ENCODE results near the gene PTPRS. TPM values are rescaled to one million over a fixed set of nuclear protein-coding genes. Genes with fewer than 3 reads are reported as not detected.

Gene PTPRS
- polyA plus RNA-seq, 1 donor (not counting 4 experiments of a cell fraction or from before 2014, with no cell fraction given), result 2.5 TPM

DNA sequence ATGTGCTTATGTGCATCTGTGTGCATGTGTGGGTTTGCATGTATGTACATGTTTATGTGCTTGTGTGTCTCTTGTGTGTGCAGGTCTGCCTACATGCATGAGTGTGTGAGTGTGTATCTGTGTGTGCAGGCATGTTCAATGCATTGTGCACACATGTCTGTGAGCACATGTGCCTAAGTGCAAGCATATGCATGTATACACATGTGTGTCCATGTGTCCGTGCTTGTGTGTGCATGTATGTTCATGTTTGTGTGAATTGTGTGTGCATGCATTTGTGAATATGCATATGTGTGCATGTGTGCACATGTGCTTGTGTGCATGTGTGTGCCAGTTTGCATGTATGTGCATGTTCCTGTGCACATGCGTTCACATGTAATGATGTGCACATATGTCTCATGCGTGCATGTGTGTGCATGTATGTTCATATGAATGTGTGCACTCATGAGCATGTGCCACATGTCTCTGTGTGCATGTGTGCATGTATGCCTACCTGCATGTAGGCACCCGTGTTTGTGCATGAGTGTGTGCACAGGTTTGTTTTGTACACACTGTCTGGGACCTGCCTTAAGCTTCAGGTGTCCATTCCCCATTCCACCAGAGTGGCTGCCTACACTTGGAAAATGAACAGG, 32.1 kb upstream of the PTPRS start:
- dilution Hi-C loops (cut with MboI; ENCODE audit: extremely low pct_ligation_motif_present, low sequenced_read_pairs), result no loop called here
- no peaks in the 10 kb centered on the region for H4K20me1 ChIP-seq (ENCODE audit: control insufficient read depth, extremely low read depth, insufficient read depth, low read length)
- H3K4me3 ChIP-seq (ENCODE audit: control insufficient read depth in 2 of 3, extremely low read depth in 1 of 3, insufficient read depth in 2 of 3, low read depth in 1 of 3, low read length in 3 of 3), result no peak overlapping the region
- peaks cover 3% of the 10 kb centered on the region for H3K9me3 ChIP-seq (ENCODE audit: control insufficient read depth, low read depth, low read length)
- no peaks in the 10 kb centered on the region for H3K36me3 ChIP-seq (ENCODE audit: control insufficient read depth in 2 of 2, extremely low read depth in 1 of 2, insufficient read depth in 2 of 2, low read length in 2 of 2)
- H3K79me2 ChIP-seq (ENCODE audit: control insufficient read depth, insufficient read depth, low read length), result no peaks in the 10 kb centered on the region
- no peaks in the 10 kb centered on the region for H3K4me1 ChIP-seq (ENCODE audit: control insufficient read depth, extremely low read depth, insufficient read depth, low read length)
- H3K4me2 ChIP-seq (ENCODE audit: control insufficient read depth, extremely low read depth, insufficient read depth, low read depth, low read length), result no peak overlapping the region
- DNase-seq (ENCODE audit: low read depth, low spot score) (no peak), FAIRE-seq (no peak)
- H3K9ac ChIP-seq (ENCODE audit: control insufficient read depth, extremely low read depth, insufficient read depth, low read length), result no peak overlapping the region
- no peak for TF ChIP-seq EZH2 (IDR thresholded peaks at IDR 0.05; ENCODE audit: low read length)
- TF ChIP-seq, protein P1, sequence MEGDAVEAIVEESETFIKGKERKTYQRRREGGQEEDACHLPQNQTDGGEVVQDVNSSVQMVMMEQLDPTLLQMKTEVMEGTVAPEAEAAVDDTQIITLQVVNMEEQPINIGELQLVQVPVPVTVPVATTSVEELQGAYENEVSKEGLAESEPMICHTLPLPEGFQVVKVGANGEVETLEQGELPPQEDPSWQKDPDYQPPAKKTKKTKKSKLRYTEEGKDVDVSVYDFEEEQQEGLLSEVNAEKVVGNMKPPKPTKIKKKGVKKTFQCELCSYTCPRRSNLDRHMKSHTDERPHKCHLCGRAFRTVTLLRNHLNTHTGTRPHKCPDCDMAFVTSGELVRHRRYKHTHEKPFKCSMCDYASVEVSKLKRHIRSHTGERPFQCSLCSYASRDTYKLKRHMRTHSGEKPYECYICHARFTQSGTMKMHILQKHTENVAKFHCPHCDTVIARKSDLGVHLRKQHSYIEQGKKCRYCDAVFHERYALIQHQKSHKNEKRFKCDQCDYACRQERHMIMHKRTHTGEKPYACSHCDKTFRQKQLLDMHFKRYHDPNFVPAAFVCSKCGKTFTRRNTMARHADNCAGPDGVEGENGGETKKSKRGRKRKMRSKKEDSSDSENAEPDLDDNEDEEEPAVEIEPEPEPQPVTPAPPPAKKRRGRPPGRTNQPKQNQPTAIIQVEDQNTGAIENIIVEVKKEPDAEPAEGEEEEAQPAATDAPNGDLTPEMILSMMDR (optimal IDR thresholded peaks at IDR 0.05 in 1 of 3, IDR thresholded peaks at IDR 0.05 in 1 of 3, conservative IDR thresholded peaks at IDR 0.05 in 1 of 3; ENCODE audit: extremely low read depth in 1 of 3, insufficient read depth in 2 of 3, low read length in 3 of 3), result no peak
- H3K9me1 ChIP-seq (ENCODE audit: control insufficient read depth, extremely low read depth, insufficient read depth, low read length), result no peaks in the 10 kb centered on the region
- H3K27me3 ChIP-seq (ENCODE audit: control insufficient read depth, extremely low read depth, insufficient read depth, low read length), result no peaks in the 10 kb centered on the region
- H2AFZ ChIP-seq (ENCODE audit: control insufficient read depth, low read length), result no peak overlapping the region
- no peak overlapping the region for H3K27ac ChIP-seq (ENCODE audit: control insufficient read depth, insufficient read depth, low read length)

DNA sequence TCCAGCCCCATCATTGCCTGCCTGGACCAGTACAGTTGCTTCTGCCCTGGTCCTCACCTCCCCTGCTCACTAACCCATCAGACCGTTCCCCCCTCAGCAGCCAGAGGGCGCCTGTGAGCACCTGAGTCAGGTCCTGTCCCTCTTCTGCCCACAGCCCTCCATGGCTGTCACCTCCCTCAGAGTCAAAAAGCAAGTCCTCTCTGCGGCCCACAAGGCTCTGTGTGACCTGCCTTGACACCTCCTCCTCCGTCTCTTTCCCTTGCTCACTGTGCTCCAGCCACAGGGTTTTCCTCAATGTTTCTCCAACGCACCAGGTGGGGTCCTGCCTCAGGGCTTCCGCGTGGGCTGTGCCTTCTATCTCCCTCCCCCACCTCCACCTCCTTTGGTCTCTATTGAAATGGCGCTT, 29.4 kb upstream of the PTPRS start:
- no peaks in the 10 kb centered on the region for H3K36me3 ChIP-seq (ENCODE audit: control insufficient read depth in 2 of 2, extremely low read depth in 1 of 2, insufficient read depth in 2 of 2, low read length in 2 of 2)
- no peak overlapping the region for H3K4me3 ChIP-seq (ENCODE audit: control insufficient read depth in 2 of 3, extremely low read depth in 1 of 3, insufficient read depth in 2 of 3, low read depth in 1 of 3, low read length in 3 of 3)
- H3K4me2 ChIP-seq (ENCODE audit: control insufficient read depth, extremely low read depth, insufficient read depth, low read depth, low read length), result no peak overlapping the region
- H4K20me1 ChIP-seq (ENCODE audit: control insufficient read depth, extremely low read depth, insufficient read depth, low read length), result no peaks in the 10 kb centered on the region
- H3K9ac ChIP-seq (ENCODE audit: control insufficient read depth, extremely low read depth, insufficient read depth, low read length), result no peak overlapping the region
- no peaks in the 10 kb centered on the region for H3K9me1 ChIP-seq (ENCODE audit: control insufficient read depth, extremely low read depth, insufficient read depth, low read length)
- TF ChIP-seq EZH2 (IDR thresholded peaks at IDR 0.05; ENCODE audit: low read length), result no peak
- TF ChIP-seq, protein P1 (optimal IDR thresholded peaks at IDR 0.05 in 1 of 3, IDR thresholded peaks at IDR 0.05 in 1 of 3, conservative IDR thresholded peaks at IDR 0.05 in 1 of 3; ENCODE audit: extremely low read depth in 1 of 3, insufficient read depth in 2 of 3, low read length in 3 of 3), result peak; percentile 80 to 92 (median 81)
- peaks cover 3% of the 10 kb centered on the region for H3K9me3 ChIP-seq (ENCODE audit: control insufficient read depth, low read depth, low read length)
- FAIRE-seq (no peak), DNase-seq (ENCODE audit: low read depth, low spot score) (no peak)
- H3K27ac ChIP-seq (ENCODE audit: control insufficient read depth, insufficient read depth, low read length), result no peak overlapping the region
- no peaks in the 10 kb centered on the region for H3K27me3 ChIP-seq (ENCODE audit: control insufficient read depth, extremely low read depth, insufficient read depth, low read length)
- H3K79me2 ChIP-seq (ENCODE audit: control insufficient read depth, insufficient read depth, low read length), result no peaks in the 10 kb centered on the region
- dilution Hi-C loops (cut with MboI; ENCODE audit: extremely low pct_ligation_motif_present, low sequenced_read_pairs), result no loop called here
- H2AFZ ChIP-seq (ENCODE audit: control insufficient read depth, low read length), result no peak overlapping the region
- H3K4me1 ChIP-seq (ENCODE audit: control insufficient read depth, extremely low read depth, insufficient read depth, low read length), result no peaks in the 10 kb centered on the region

Measured in keratinocyte (primary cell).